Left ventricle myocardium inferior (tissue), 1 donor: Measurements from ENCODE around the gene SHB. TPM values are rescaled to one million over a fixed set of nuclear protein-coding genes. Genes with fewer than 3 reads are reported as not detected.
A peak's percentile ranks its signal among the peaks of the same experiment; 100 is the strongest.

Source experiments
- DNase-seq: peaks from one replicate; pipeline ENCODE4 v3.0.0-alpha.2; 2020
- H3K27ac ChIP-seq: fragments of 200-600 bp; replicated peaks from 2 replicates; pipeline ENCODE4 v1.8.0; 2021
- H3K27me3 ChIP-seq: fragments of 200-600 bp; 2 replicates; pipeline ENCODE4 v1.8.0; 2021; ENCODE audit warnings: low read depth
- H3K36me3 ChIP-seq: fragments of 200-600 bp; 2 replicates; pipeline ENCODE4 v1.8.0; 2021
- H3K4me1 ChIP-seq: fragments of 200-600 bp; 2 replicates; pipeline ENCODE4 v1.8.0; 2021
- H3K4me3 ChIP-seq: fragments of 200-600 bp; 2 replicates; pipeline ENCODE4 v1.8.0; 2021; ENCODE audit warnings: mild to moderate bottlenecking, moderate library complexity
- H3K9me3 ChIP-seq: fragments of 200-600 bp; replicated peaks from 2 replicates; pipeline ENCODE4 v1.8.0; 2021
- CTCF ChIP-seq: fragments of 200-600 bp; IDR thresholded peaks from 2 replicates; pipeline ENCODE4 v1.8.0; 2021; ENCODE audit warnings: antibody characterized with exemption, mild to moderate bottlenecking, borderline replicate concordance
- intact Hi-C: fragments of 100-400 bp; cut with micrococcal nuclease; formaldehyde crosslinking; loops from one replicate; pipeline ENCODE4 v1.11.0; 2022
- total RNA-seq: library from RNA; stranded (reverse); fragmentation: NEBNext Ultra II Directional; extraction: Animal tissue kit (Norgen Biotek cat#: 25700); gene quantifications from one replicate; pipeline ENCODE4 v1.2.1, GENCODE V29; 2021
- donor health status: DM: no; HTN: yes; CAD: no; lungs with severe emphysema.

The SHB gene
- total RNA-seq, 1 donor from 2014 or later, result 19.4 TPM

GRCh38 chr9:37959976-37960375 is 109.1 kb downstream of the SHB start:
- H3K4me3 ChIP-seq, result no peak overlapping the region
- intact Hi-C loops, result no loop called here
- no peaks in the 10 kb centered on the region for H3K9me3 ChIP-seq
- TF ChIP-seq CTCF, result no peak
- H3K36me3 ChIP-seq, result peaks cover 9% of the 10 kb centered on the region
- H3K27ac ChIP-seq, result no peak overlapping the region
- no peaks in the 10 kb centered on the region for H3K27me3 ChIP-seq
- no peak for DNase-seq
- peaks cover 47% of the 10 kb centered on the region for H3K4me1 ChIP-seq

- Histone ChIP-seq H3K36me3 (peaks cover 16% of the 10 kb centered on the region), H3K4me3 (no peak overlapping the region), H3K9me3 (no peaks in the 10 kb centered on the region), H3K4me1 (peaks cover 51% of the 10 kb centered on the region), H3K27me3 (no peaks in the 10 kb centered on the region), H3K27ac (peak overlapping the region; percentile 12)
- TF ChIP-seq CTCF, result no peak
- no peak for DNase-seq
- intact Hi-C loops, result no loop called here
Observed at GRCh38 chr9:37958154-37958553, 110.9 kb downstream of the SHB start.

- H3K27me3 ChIP-seq, result no peaks in the 10 kb centered on the region
- intact Hi-C loops, result no loop called here
- peak overlapping the region; percentile 48 for H3K27ac ChIP-seq
Observed at GRCh38 chr9:37957664-37957953, 111.4 kb downstream of the SHB start.

GRCh38 chr9:37956904-37957663 is 111.9 kb downstream of the SHB start:
- Histone ChIP-seq H3K9me3 (no peaks in the 10 kb centered on the region), H3K27me3 (no peaks in the 10 kb centered on the region), H3K36me3 (peaks cover 19% of the 10 kb centered on the region), H3K4me1 (peaks cover 53% of the 10 kb centered on the region), H3K27ac (peak overlapping the region; percentile 48), H3K4me3 (no peak overlapping the region)
- no peak for TF ChIP-seq CTCF
- intact Hi-C loops, result no loop called here
- DNase-seq, result no peak

More at GRCh38 chr9:37957664-37957953, 111.4 kb downstream of the SHB start:
- Histone ChIP-seq H3K9me3 (no peaks in the 10 kb centered on the region), H3K4me3 (no peak overlapping the region), H3K4me1 (peaks cover 53% of the 10 kb centered on the region), H3K36me3 (peaks cover 16% of the 10 kb centered on the region)
- DNase-seq, result no peak
- TF ChIP-seq CTCF, result no peak

- intact Hi-C loops, result no loop called here
- H3K9me3 ChIP-seq, result no peaks in the 10 kb centered on the region
- H3K27me3 ChIP-seq, result no peaks in the 10 kb centered on the region
- H3K27ac ChIP-seq, result peak overlapping the region; percentile 48
- DNase-seq, result no peak
- TF ChIP-seq CTCF, result no peak
- H3K4me1 ChIP-seq, result peaks cover 59% of the 10 kb centered on the region
- H3K36me3 ChIP-seq, result peaks cover 22% of the 10 kb centered on the region
- H3K4me3 ChIP-seq, result no peak overlapping the region
Observed at GRCh38 chr9:37956423-37956820, 112.6 kb downstream of the SHB start.
